HepG2 (cell line): ENCODE results near the gene BIRC6. TPM values are rescaled to one million over a fixed set of nuclear protein-coding genes. Genes with fewer than 3 reads are reported as not detected.
A peak's percentile ranks its signal among the peaks of the same experiment; 100 is the strongest.

Source experiments
- GATAD2A ChIP-seq: IDR thresholded peaks from 2 replicates; pipeline ENCODE4 v1.6.1; 2016
- HNF1B ChIP-seq: sonication (generic); formaldehyde crosslinking; IDR thresholded peaks from 2 replicates; pipeline ENCODE4 v1.5.1; 2020; ENCODE audit warnings: mild to moderate bottlenecking, moderate library complexity, missing genetic modification reagents
- KMT2B ChIP-seq: IDR thresholded peaks from 2 replicates; pipeline ENCODE4 v1.6.1; 2016; ENCODE audit warnings: missing genetic modification reagents, missing compliant biosample characterization
- MZF1 ChIP-seq: sonication (generic); formaldehyde crosslinking; IDR thresholded peaks from 2 replicates; pipeline ENCODE4 v1.8.1; 2023; ENCODE audit warnings: mild to moderate bottlenecking, missing genetic modification reagents, borderline replicate concordance
- PATZ1 ChIP-seq: sonication (generic); formaldehyde crosslinking; IDR thresholded peaks from 2 replicates; pipeline ENCODE4 v1.4.0; 2020; ENCODE audit warnings: missing genetic modification reagents
- PAX8 ChIP-seq: sonication (generic); formaldehyde crosslinking; IDR thresholded peaks from 2 replicates; pipeline ENCODE4 v1.8.0; 2022; ENCODE audit warnings: mild to moderate bottlenecking, missing genetic modification reagents, borderline replicate concordance
- RAD21 ChIP-seq: fragments of 450-650 bp; formaldehyde crosslinking; IDR thresholded peaks from 2 replicates; pipeline ENCODE4 v1.5.0; 2020; ENCODE audit warnings: mild to moderate bottlenecking
- SMAD9 ChIP-seq: sonication (generic); formaldehyde crosslinking; IDR thresholded peaks from 2 replicates; pipeline ENCODE4 v1.5.1; 2020; ENCODE audit warnings: mild to moderate bottlenecking, missing genetic modification reagents
- ZFY ChIP-seq: sonication (generic); formaldehyde crosslinking; IDR thresholded peaks from 2 replicates; pipeline ENCODE4 v1.4.0; 2020; ENCODE audit warnings: missing genetic modification reagents
- ZGPAT ChIP-seq: IDR thresholded peaks from 2 replicates; pipeline ENCODE4 v1.6.1; 2016; ENCODE audit warnings: mild to moderate bottlenecking
- ZNF235 ChIP-seq: sonication (generic); formaldehyde crosslinking; IDR thresholded peaks from 2 replicates; pipeline ENCODE4 v1.8.1; 2023; ENCODE audit warnings: mild to moderate bottlenecking, missing genetic modification reagents, borderline replicate concordance
- ZNF275 ChIP-seq: sonication (generic); formaldehyde crosslinking; IDR thresholded peaks from 2 replicates; pipeline ENCODE4 v1.8.0; 2022; ENCODE audit warnings: missing genetic modification reagents, mild to moderate bottlenecking, inconsistent platforms, borderline replicate concordance
- ZNF484 ChIP-seq: sonication (generic); formaldehyde crosslinking; IDR thresholded peaks from 2 replicates; pipeline ENCODE4 v1.5.1; 2020; ENCODE audit warnings: mild to moderate bottlenecking, low read depth, missing genetic modification reagents, borderline replicate concordance
- ZNF567 ChIP-seq: sonication (generic); formaldehyde crosslinking; IDR thresholded peaks from 2 replicates; pipeline ENCODE4 v1.8.1; 2023; ENCODE audit warnings: mild to moderate bottlenecking, missing genetic modification reagents, borderline replicate concordance
- ZNF747 ChIP-seq: sonication (generic); formaldehyde crosslinking; IDR thresholded peaks from 2 replicates; pipeline ENCODE4 v1.8.1; 2023; ENCODE audit warnings: missing genetic modification reagents, mild to moderate bottlenecking, borderline replicate concordance
- ZSCAN9 ChIP-seq: IDR thresholded peaks from 2 replicates; pipeline ENCODE4 v1.6.1; 2016; ENCODE audit warnings: borderline replicate concordance
- polyA plus RNA-seq, 8 experiments: library from polyadenylated mRNA; depleted of rRNA in 3 of 8; stranded (reverse) in 7 of 8; unstranded in 1 of 8; fragments of >200 nt; fragmentation: Illumina TruSeq in 4 of 8; extraction: Trizol in 4 of 8; gene quantifications; 2 replicates each; pipeline versions ENCODE4 v1.2.1 to v1.2.3, GENCODE V29; 2011 to 2016; ENCODE audit warnings: low read depth in 4 of 8, missing spikeins in 1 of 8, mixed read lengths in 1 of 8; ENCODE audit not compliant: insufficient read depth in 1 of 8
- total RNA-seq, 5 experiments: library from RNA; depleted of rRNA; stranded (reverse); fragments of >200 nt; fragmentation: Illumina TruSeq; extraction: Trizol; gene quantifications; 2 replicates each; pipeline ENCODE4 v1.2.3, GENCODE V29; 2016; ENCODE audit warnings: low read depth in 1 of 5
- TF ChIP-seq, protein P1 (sequence below): sonication (generic); formaldehyde crosslinking; IDR thresholded peaks from 2 replicates; pipeline ENCODE4 v1.5.0; 2020; ENCODE audit warnings: missing genetic modification reagents, mild to moderate bottlenecking, borderline replicate concordance
- TF ChIP-seq, protein P2 (sequence below): sonication (generic); formaldehyde crosslinking; IDR thresholded peaks from 2 replicates; pipeline ENCODE4 v1.5.0; 2020; ENCODE audit warnings: missing genetic modification reagents

Gene BIRC6
- total and polyA plus RNA-seq, 2 of the 13 experiments (the other 11 are each of a cell fraction or from before 2014, with no cell fraction given), result 65.6 to 120 TPM

DNA sequence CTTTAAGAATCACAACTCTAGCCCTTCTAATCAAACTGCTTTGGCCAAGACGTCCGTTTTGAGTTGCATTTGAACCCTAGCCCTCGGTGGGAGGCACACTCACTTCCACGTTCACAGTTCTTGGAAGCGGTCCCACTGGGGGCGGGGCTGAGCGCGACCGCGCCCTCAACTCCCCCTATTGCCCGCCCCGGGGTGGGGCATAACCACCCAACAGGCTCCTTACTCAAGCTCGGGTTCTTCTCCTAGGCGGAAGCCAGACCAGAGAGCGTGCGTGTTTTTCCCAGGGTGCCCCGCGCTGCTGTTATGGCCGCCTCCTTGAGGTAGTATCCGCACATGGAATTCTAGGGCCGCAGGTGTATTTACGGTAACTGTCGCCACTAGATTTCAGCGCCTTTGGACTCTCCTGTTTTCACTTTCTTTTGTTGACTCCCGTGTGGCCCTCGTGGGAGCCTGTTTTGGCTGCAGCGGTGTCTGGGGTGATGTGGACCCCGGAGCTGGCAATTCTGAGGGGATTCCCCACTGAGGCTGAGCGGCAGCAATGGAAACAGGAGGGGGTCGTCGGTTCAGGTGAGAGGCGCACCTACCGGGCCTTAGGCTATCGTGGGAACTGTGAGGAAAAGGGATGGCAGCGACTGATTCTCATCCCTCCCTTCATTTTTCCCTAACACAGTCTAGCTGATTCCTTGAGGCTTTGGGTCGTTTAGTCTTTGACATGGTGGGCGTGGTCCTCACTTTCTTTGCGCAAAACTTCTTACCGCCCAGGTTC is 271.2 kb downstream of the BIRC6 start, which contains the start of gene TTC27 (continued):
- TF ChIP-seq ZGPAT (CRISPR knock-in tag) (peak; percentile 86), ZNF484 (no peak), HNF1B (CRISPR knock-in tag) (peak; percentile 85), ZNF567 (CRISPR knock-in tag) (no peak), KMT2B (CRISPR knock-in tag) (peak; percentile 87), RAD21 (no peak; the same call in 1 of the 2 replicates), MZF1 (CRISPR knock-in tag) (no peak), GATAD2A (CRISPR knock-in tag) (peak; percentile 56), ZFY (CRISPR knock-in tag) (peak; percentile 94), ZNF235 (CRISPR knock-in tag) (no peak), ZSCAN9 (CRISPR knock-in tag) (peak; percentile 84), PAX8 (CRISPR knock-in tag) (0 out of 2 replicates have a peak, but pooled peaks have one; percentile 58), ZNF747 (CRISPR knock-in tag) (no peak), SMAD9 (CRISPR knock-in tag) (peak; percentile 85; the same call in 1 of the 2 replicates), ZNF275 (CRISPR knock-in tag) (no peak; the same call in 1 of the 2 replicates), PATZ1 (CRISPR knock-in tag) (peak; percentile 53; the same call in 1 of the 2 replicates)
- TF ChIP-seq, protein P1, sequence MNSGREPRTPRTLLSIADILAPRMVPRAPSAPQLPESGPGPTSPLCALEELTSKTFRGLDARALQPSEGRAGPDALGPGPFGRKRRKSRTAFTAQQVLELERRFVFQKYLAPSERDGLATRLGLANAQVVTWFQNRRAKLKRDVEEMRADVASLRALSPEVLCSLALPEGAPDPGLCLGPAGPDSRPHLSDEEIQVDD, result no peak
- TF ChIP-seq, protein P2, sequence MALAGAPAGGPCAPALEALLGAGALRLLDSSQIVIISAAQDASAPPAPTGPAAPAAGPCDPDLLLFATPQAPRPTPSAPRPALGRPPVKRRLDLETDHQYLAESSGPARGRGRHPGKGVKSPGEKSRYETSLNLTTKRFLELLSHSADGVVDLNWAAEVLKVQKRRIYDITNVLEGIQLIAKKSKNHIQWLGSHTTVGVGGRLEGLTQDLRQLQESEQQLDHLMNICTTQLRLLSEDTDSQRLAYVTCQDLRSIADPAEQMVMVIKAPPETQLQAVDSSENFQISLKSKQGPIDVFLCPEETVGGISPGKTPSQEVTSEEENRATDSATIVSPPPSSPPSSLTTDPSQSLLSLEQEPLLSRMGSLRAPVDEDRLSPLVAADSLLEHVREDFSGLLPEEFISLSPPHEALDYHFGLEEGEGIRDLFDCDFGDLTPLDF (CRISPR knock-in tag), result no peak
